Breast epithelium (tissue), 3 donors: ENCODE data around the gene PIGR.

Experiments
- CTCF ChIP-seq, 3 donors: fragments of 450-650 bp; IDR thresholded peaks; one replicate each; pipeline ENCODE4 v1.5.1; 2016 to 2017; ENCODE audit warnings: antibody characterized with exemption in 3 of 3, mild to moderate bottlenecking in 3 of 3, moderate library complexity in 3 of 3
- POLR2A ChIP-seq: fragments of 450-650 bp; IDR thresholded peaks from one replicate; pipeline ENCODE4 v1.6.1; 2016; ENCODE audit warnings: antibody characterized with exemption, mild to moderate bottlenecking, moderate library complexity
- POLR2AphosphoS5 ChIP-seq, 3 donors: sonication (generic); formaldehyde crosslinking; IDR thresholded peaks; one replicate each; pipeline ENCODE4 v1.6.1; 2017; ENCODE audit warnings: antibody characterized with exemption in 3 of 3

GRCh38 chr1:206891412-206891811 lies 54.9 kb downstream of the PIGR start:
- TF ChIP-seq CTCF (IDR thresholded peaks at IDR 0.05) (no peak), POLR2A (no peak), POLR2AphosphoS5 (IDR thresholded peaks at IDR 0.05) (no peak)
